HG02981 (cell line): Measurements from ENCODE around the gene CORO2B.

Source experiments
- ATAC-seq: cut with Tn5 transposase; IDR thresholded peaks from one replicate; pipeline ENCODE4 v1.9.1; 2021; ENCODE audit warnings: mild to moderate bottlenecking, moderate library complexity; ENCODE audit not compliant: unreplicated experiment

CORO2B gene

GRCh38 chr15:68696414-68697363 is 117.9 kb downstream of the CORO2B start:
- ATAC-seq: no peak

- no peak for ATAC-seq
Observed at GRCh38 chr15:68697711-68698690, 119.2 kb downstream of the CORO2B start.

- ATAC-seq: no peak
Observed at GRCh38 chr15:68698708-68699107, 119.9 kb downstream of the CORO2B start.

- no peak for ATAC-seq
Observed at GRCh38 chr15:68699124-68699880, 120.5 kb downstream of the CORO2B start.

- ATAC-seq: no peak
Observed at GRCh38 chr15:68699881-68700454, 121.2 kb downstream of the CORO2B start.

- ATAC-seq: no peak
Observed at GRCh38 chr15:68700455-68701123, 121.8 kb downstream of the CORO2B start.

- no peak for ATAC-seq
Observed at GRCh38 chr15:68701886-68702285, 123.1 kb downstream of the CORO2B start.

- no peak for ATAC-seq
Observed at GRCh38 chr15:68704496-68705021, 125.8 kb downstream of the CORO2B start.

GRCh38 chr15:68706256-68706655 is 127.5 kb downstream of the CORO2B start:
- ATAC-seq: no peak

GRCh38 chr15:68706931-68707330 is 128.1 kb downstream of the CORO2B start:
- no peak for ATAC-seq

- no peak for ATAC-seq
Observed at GRCh38 chr15:68707386-68707785, 128.6 kb downstream of the CORO2B start.

- ATAC-seq: no peak
Observed at GRCh38 chr15:68709876-68710275, 131.1 kb downstream of the CORO2B start.

GRCh38 chr15:68710536-68710935 is 131.7 kb downstream of the CORO2B start:
- no peak for ATAC-seq

GRCh38 chr15:68711406-68711805 is 132.6 kb downstream of the CORO2B start:
- ATAC-seq: no peak

GRCh38 chr15:68712886-68713285 is 134.1 kb downstream of the CORO2B start:
- no peak for ATAC-seq

GRCh38 chr15:68713874-68714273 is 135.1 kb downstream of the CORO2B start:
- no peak for ATAC-seq

- no peak for ATAC-seq
Observed at GRCh38 chr15:68715111-68715510, 136.3 kb downstream of the CORO2B start.

GRCh38 chr15:68717951-68718350 is 139.2 kb downstream of the CORO2B start:
- no peak for ATAC-seq

- no peak for ATAC-seq
Observed at GRCh38 chr15:68718468-68718867, 139.7 kb downstream of the CORO2B start.

GRCh38 chr15:68719051-68719450 is 140.3 kb downstream of the CORO2B start:
- no peak for ATAC-seq
